ENCODE measurements around the gene NEUROD2.
A peak's percentile ranks its signal among the peaks of the same experiment; 100 is the strongest.

The NEUROD2 gene

GRCh38 chr17:39607851-39608130 is at the start of gene NEUROD2:
TSS of gene NEUROD2 (minus strand) at chr17:39607920. CDS start at chr17:39606599, 1,321 bp downstream.
- no peak for DNase-seq

- DNase-seq = no peak
Measured at GRCh38 chr17:39655105-39655504, 47.4 kb upstream of the NEUROD2 start.

GRCh38 chr17:39653662-39654331 is 46.1 kb upstream of the NEUROD2 start:
- peak; percentile 87 to 89 for DNase-seq

GRCh38 chr17:39653316-39653661 is 45.6 kb upstream of the NEUROD2 start:
- DNase-seq = no peak

GRCh38 chr17:39652587-39653315 is 45.0 kb upstream of the NEUROD2 start:
- no peak for DNase-seq

- DNase-seq = no peak
Measured at GRCh38 chr17:39651923-39652586, 44.3 kb upstream of the NEUROD2 start.

- no peak for DNase-seq
Measured at GRCh38 chr17:39650121-39650579, 42.4 kb upstream of the NEUROD2 start.

GRCh38 chr17:39648616-39649366 is 41.1 kb upstream of the NEUROD2 start:
- DNase-seq = no peak

GRCh38 chr17:39647256-39647655 is 39.5 kb upstream of the NEUROD2 start:
- DNase-seq = no peak

GRCh38 chr17:39643271-39643670 is 35.6 kb upstream of the NEUROD2 start:
- no peak for DNase-seq

GRCh38 chr17:39642291-39643074 is 34.8 kb upstream of the NEUROD2 start:
- no peak for DNase-seq

- no peak for DNase-seq
Measured at GRCh38 chr17:39641883-39642282, 34.2 kb upstream of the NEUROD2 start.

- DNase-seq = no peak
Measured at GRCh38 chr17:39641097-39641496, 33.4 kb upstream of the NEUROD2 start.

GRCh38 chr17:39640591-39641031 is 32.9 kb upstream of the NEUROD2 start:
- DNase-seq = no peak

- DNase-seq = no peak
Measured at GRCh38 chr17:39639566-39640458, 32.1 kb upstream of the NEUROD2 start.

- DNase-seq = no peak
Measured at GRCh38 chr17:39639043-39639442, 31.3 kb upstream of the NEUROD2 start.

- no peak for DNase-seq
Measured at GRCh38 chr17:39638317-39638716, 30.6 kb upstream of the NEUROD2 start.

- DNase-seq = peak; percentile 92 to 95
Measured at GRCh38 chr17:39636927-39637736, 29.4 kb upstream of the NEUROD2 start, which contains the start of gene STARD3. TSS of gene STARD3 (plus strand) at chr17:39637144. CDS start at chr17:39653532, 16,388 bp downstream.

GRCh38 chr17:39636587-39636926 is 28.8 kb upstream of the NEUROD2 start:
- DNase-seq = no peak

- DNase-seq = no peak
Measured at GRCh38 chr17:39635614-39636176, 28.0 kb upstream of the NEUROD2 start.

Data from activated T-cell treated with anti-CD3 and anti-CD28 coated beads, Interleukin-2, amount 50 U/mL, for 48 hours (primary cell).